MCF 10A (cell line): ENCODE results near the gene ELFN2. TPM values are rescaled to one million over a fixed set of nuclear protein-coding genes. Genes with fewer than 3 reads are reported as not detected.

ENCODE experiments used
- BruUV-seq: library from RNA; stranded (reverse); fragments of 400-500 nt; replicated peaks from 2 replicates; lab custom pipeline; 2021; lab: Mats Ljungman, UMichigan
- CTCF ChIA-PET: fragments of 300-600 bp; sonication (Branson Sonifier 250); formaldehyde crosslinking; extraction: SDS; loops from one replicate; lab custom pipeline; 2021; ENCODE audit warnings: antibody characterized with exemption, inconsistent platforms; lab: Yijun Ruan, JAX
- POLR2A ChIA-PET: fragments of 300-600, 350-650 bp; sonication (Branson Sonifier 250); formaldehyde crosslinking; extraction: SDS; loops from one replicate; lab custom pipeline; 2020; ENCODE audit warnings: antibody characterized with exemption, inconsistent platforms; lab: Yijun Ruan, JAX
- DNase-seq: peaks from one replicate; pipeline ENCODE4 v3.0.0-alpha.2; 2018; ENCODE audit not compliant: unreplicated experiment
- H3K27ac Mint-ChIP-seq: one replicate; pipeline ENCODE4 v1.8.0; 2022; ENCODE audit warnings: mild to moderate bottlenecking, low read depth, mixed read lengths; ENCODE audit not compliant: unreplicated experiment
- H3K27me3 Mint-ChIP-seq: one replicate; pipeline ENCODE4 v1.8.0; 2022; ENCODE audit warnings: mixed read lengths; ENCODE audit not compliant: insufficient read depth, unreplicated experiment
- H3K36me3 Mint-ChIP-seq: one replicate; pipeline ENCODE4 v1.8.0; 2022; ENCODE audit warnings: mild to moderate bottlenecking, moderate library complexity, mixed read lengths; ENCODE audit not compliant: insufficient read depth, unreplicated experiment
- H3K4me1 Mint-ChIP-seq: one replicate; pipeline ENCODE4 v1.8.0; 2022; ENCODE audit warnings: mixed read lengths; ENCODE audit not compliant: insufficient read depth, unreplicated experiment
- H3K4me3 Mint-ChIP-seq: one replicate; pipeline ENCODE4 v1.8.0; 2022; ENCODE audit warnings: mild to moderate bottlenecking, moderate library complexity, mixed read lengths; ENCODE audit not compliant: unreplicated experiment
- H3K9me3 Mint-ChIP-seq: one replicate; pipeline ENCODE4 v1.8.0; 2022; ENCODE audit warnings: mixed read lengths; ENCODE audit not compliant: unreplicated experiment
- CTCF ChIP-seq: fragments of 200-600 bp; IDR thresholded peaks from one replicate; pipeline ENCODE4 v1.8.0; 2022; ENCODE audit warnings: antibody characterized with exemption, mild to moderate bottlenecking; ENCODE audit not compliant: unreplicated experiment
- intact Hi-C: fragments of 100-400 bp; cut with micrococcal nuclease; formaldehyde crosslinking; loops from 2 replicates; pipeline ENCODE4 v1.14.1; 2022
- total RNA-seq: library from RNA; stranded (reverse); gene quantifications from 2 replicates; pipeline ENCODE4 v1.2.3, GENCODE V29; 2022

ELFN2 gene
- total RNA-seq, 1 experiment from 2014 or later: 4.2 TPM

DNA sequence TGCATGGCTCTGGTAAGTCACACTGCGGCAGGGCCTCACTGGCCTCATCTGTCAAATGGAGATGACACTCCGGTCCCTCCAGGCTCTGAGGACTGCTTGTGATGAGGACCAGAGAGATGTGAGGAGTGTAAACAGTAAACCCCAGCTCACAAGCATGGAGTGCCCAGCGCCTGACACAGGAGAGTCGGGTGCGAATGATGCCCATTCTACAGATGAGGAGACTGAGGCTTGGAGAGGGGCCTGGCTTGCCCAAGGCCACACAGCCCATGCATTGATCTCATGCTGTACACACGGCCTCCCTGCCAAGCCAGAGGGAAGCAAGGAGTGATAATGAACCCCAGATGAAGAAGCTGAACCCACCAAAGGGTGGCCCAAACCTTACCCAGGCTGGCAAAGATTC lies 37.2 kb downstream of the ELFN2 start:
- intact Hi-C loops: no loop called here
- H3K4me1 Mint-ChIP-seq: no peaks in the 10 kb centered on the region
- no peak for TF ChIP-seq CTCF
- no peak overlapping the region for H3K27ac Mint-ChIP-seq
- no TSS peak for BruUV-seq
- no peaks in the 10 kb centered on the region for H3K27me3 Mint-ChIP-seq
- H3K36me3 Mint-ChIP-seq: no peaks in the 10 kb centered on the region
- DNase-seq: no peak
- no peaks in the 10 kb centered on the region for H3K9me3 Mint-ChIP-seq
- CTCF ChIA-PET: no interaction called here
- no peak overlapping the region for H3K4me3 Mint-ChIP-seq
- POLR2A ChIA-PET: no interaction called here

GRCh38 chr22:37388538-37388937 lies 38.7 kb downstream of the ELFN2 start:
- H3K27ac Mint-ChIP-seq: no peak overlapping the region
- ChIA-PET POLR2A (interaction anchor here (0.6 to 0.8 kb wide), 2 partner anchors 232 to 359 kb away, joined by 3 read pairs; no protein-coding TSS in a partner anchor), CTCF (interaction anchor here (1.0 kb wide), 1 partner anchor 191 kb away, joined by 3 read pairs; no protein-coding TSS in a partner anchor)
- H3K36me3 Mint-ChIP-seq: peaks cover 6% of the 10 kb centered on the region
- no peak overlapping the region for H3K4me3 Mint-ChIP-seq
- H3K27me3 Mint-ChIP-seq: no peaks in the 10 kb centered on the region
- DNase-seq: no peak
- TF ChIP-seq CTCF: no peak
- no peaks in the 10 kb centered on the region for H3K9me3 Mint-ChIP-seq
- H3K4me1 Mint-ChIP-seq: no peaks in the 10 kb centered on the region
- BruUV-seq: no TSS peak
- intact Hi-C loops: no loop called here

GRCh38 chr22:37387793-37388192 lies 39.5 kb downstream of the ELFN2 start:
- DNase-seq: no peak
- CTCF ChIA-PET: interaction anchor here (0.7 kb wide), 1 partner anchor 8 kb away, joined by 3 read pairs; no protein-coding TSS in a partner anchor
- no peak overlapping the region for H3K4me3 Mint-ChIP-seq
- TF ChIP-seq CTCF: no peak
- no peaks in the 10 kb centered on the region for H3K4me1 Mint-ChIP-seq
- no peak overlapping the region for H3K27ac Mint-ChIP-seq
- intact Hi-C loops: no loop called here
- peaks cover 6% of the 10 kb centered on the region for H3K36me3 Mint-ChIP-seq
- POLR2A ChIA-PET: interaction anchor here (0.8 kb wide), 1 partner anchor 232 kb away, joined by 3 read pairs; no protein-coding TSS in a partner anchor
- H3K9me3 Mint-ChIP-seq: no peaks in the 10 kb centered on the region
- no peaks in the 10 kb centered on the region for H3K27me3 Mint-ChIP-seq
- no TSS peak for BruUV-seq

DNA sequence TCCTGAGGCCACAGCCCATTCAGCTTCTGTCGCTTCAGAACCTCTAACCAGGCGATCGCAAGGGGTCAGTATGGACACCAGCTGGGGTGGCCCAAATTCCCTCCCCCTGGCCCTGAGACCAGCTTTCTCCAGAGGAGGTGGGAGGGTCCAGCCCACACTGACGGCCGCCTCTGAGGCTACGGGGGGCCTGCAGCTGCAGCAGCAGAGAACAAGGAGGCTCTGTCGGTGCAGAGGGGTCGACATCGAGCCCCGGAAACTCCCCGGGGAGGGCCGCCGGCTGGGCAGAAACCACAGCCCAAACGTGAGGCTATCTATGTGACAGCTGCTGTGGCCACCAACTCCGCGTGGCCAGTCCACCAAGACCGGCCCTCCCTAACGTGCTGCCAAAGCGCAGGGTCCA lies 40.8 kb downstream of the ELFN2 start:
- peaks cover 6% of the 10 kb centered on the region for H3K36me3 Mint-ChIP-seq
- no peaks in the 10 kb centered on the region for H3K27me3 Mint-ChIP-seq
- POLR2A ChIA-PET: no interaction called here
- no peak overlapping the region for H3K27ac Mint-ChIP-seq
- no peaks in the 10 kb centered on the region for H3K9me3 Mint-ChIP-seq
- intact Hi-C loops: no loop called here
- BruUV-seq: no TSS peak
- no peaks in the 10 kb centered on the region for H3K4me1 Mint-ChIP-seq
- CTCF ChIA-PET: no interaction called here
- no peak for DNase-seq
- no peak overlapping the region for H3K4me3 Mint-ChIP-seq
- TF ChIP-seq CTCF: no peak
